Breast epithelium (tissue), 4 donors: ENCODE data around the gene SNRPA1. TPM values are rescaled to one million over a fixed set of nuclear protein-coding genes. Genes with fewer than 3 reads are reported as not detected.

ENCODE experiments used
- DNase-seq, 2 donors: peaks; one replicate each; pipeline ENCODE4 v3.0.0-alpha.2; 2019; ENCODE audit warnings: low spot score in 2 of 2
- H3K27ac ChIP-seq, 2 donors: fragments of 200-600 bp; sonication (generic) in 1 of 2; one replicate each; pipeline ENCODE4 v1.5.1; 2016 to 2019; ENCODE audit warnings: mild to moderate bottlenecking in 1 of 2
- H3K27me3 ChIP-seq, 2 donors: fragments of 200-600 bp; sonication (generic) in 1 of 2; one replicate each; pipeline versions ENCODE4 v1.5.1 to v1.6.0; 2017 to 2019; ENCODE audit warnings: control low read depth in 1 of 2, mild to moderate bottlenecking in 1 of 2
- H3K36me3 ChIP-seq: fragments of 200-600 bp; one replicate; pipeline ENCODE4 v1.5.1; 2019
- H3K4me1 ChIP-seq, 2 donors: fragments of 200-600 bp; sonication (generic); one replicate each; pipeline ENCODE4 v1.5.1; 2016 to 2019; ENCODE audit warnings: control low read depth in 1 of 2
- H3K4me3 ChIP-seq, 3 donors: fragments of 200-600 bp; sonication (generic); 1 replicate in 2 of 3; 2 replicates in 1 of 3; pipeline ENCODE4 v1.5.1; 2016 to 2019; ENCODE audit warnings: mild to moderate bottlenecking in 3 of 3, moderate library complexity in 2 of 3
- H3K9me3 ChIP-seq, 2 donors: fragments of 200-600 bp; sonication (generic) in 1 of 2; one replicate each; pipeline ENCODE4 v1.5.1; 2016 to 2019; ENCODE audit warnings: control low read depth in 1 of 2
- POLR2A ChIP-seq: fragments of 450-650 bp; IDR thresholded peaks from one replicate; pipeline ENCODE4 v1.6.1; 2016; ENCODE audit warnings: antibody characterized with exemption, mild to moderate bottlenecking, moderate library complexity
- POLR2AphosphoS5 ChIP-seq, 3 donors: sonication (generic); formaldehyde crosslinking; IDR thresholded peaks; one replicate each; pipeline ENCODE4 v1.6.1; 2017; ENCODE audit warnings: antibody characterized with exemption in 3 of 3
- intact Hi-C: fragments of 100-400 bp; cut with DNase I; formaldehyde crosslinking; loops from one replicate; pipeline ENCODE4 v1.15.1; 2023; ENCODE audit warnings: low total_unique reads
- total RNA-seq, 3 donors: library from RNA; depleted of rRNA; stranded (reverse); fragments of >200 nt; gene quantifications; one replicate each; pipeline ENCODE4 v1.1.0, GENCODE V29; 2016
- TF ChIP-seq, protein P1 (sequence below), 3 donors: fragments of 450-650 bp; IDR thresholded peaks; one replicate each; pipeline ENCODE4 v1.5.1; 2016 to 2017; ENCODE audit warnings: antibody characterized with exemption in 3 of 3, mild to moderate bottlenecking in 3 of 3, moderate library complexity in 3 of 3

The SNRPA1 gene
- total RNA-seq, 3 donors from 2014 or later = 26.4 to 51.1 (median 44.3) TPM

DNA sequence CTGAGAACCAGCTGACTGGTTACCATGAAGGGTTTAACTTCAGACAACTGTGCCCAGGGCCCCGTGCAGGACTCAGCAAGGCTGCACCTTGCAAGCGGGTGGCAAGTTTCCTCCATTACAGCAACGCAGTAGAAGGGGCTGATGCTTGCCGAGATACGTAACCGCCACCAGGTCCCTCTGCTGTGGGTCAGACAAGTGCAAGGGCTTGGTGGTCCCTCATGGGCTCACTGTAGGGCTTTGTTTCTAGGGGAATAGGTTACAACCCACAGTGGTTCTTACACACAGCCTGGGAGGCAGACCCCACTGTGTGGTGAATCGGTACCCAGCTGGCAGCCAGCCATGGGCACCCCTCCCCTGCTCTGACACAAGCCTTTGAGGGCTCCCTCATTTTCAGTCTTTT is 15.5 kb upstream of the SNRPA1 start:
- Histone ChIP-seq H3K4me3 (no peak overlapping the region), H3K27me3 (no peaks in the 10 kb centered on the region), H3K36me3 (no peaks in the 10 kb centered on the region), H3K9me3 (no peaks in the 10 kb centered on the region), H3K4me1 (no peaks in the 10 kb centered on the region), H3K27ac (no peak overlapping the region)
- no peak for TF ChIP-seq POLR2A
- TF ChIP-seq, protein P1, sequence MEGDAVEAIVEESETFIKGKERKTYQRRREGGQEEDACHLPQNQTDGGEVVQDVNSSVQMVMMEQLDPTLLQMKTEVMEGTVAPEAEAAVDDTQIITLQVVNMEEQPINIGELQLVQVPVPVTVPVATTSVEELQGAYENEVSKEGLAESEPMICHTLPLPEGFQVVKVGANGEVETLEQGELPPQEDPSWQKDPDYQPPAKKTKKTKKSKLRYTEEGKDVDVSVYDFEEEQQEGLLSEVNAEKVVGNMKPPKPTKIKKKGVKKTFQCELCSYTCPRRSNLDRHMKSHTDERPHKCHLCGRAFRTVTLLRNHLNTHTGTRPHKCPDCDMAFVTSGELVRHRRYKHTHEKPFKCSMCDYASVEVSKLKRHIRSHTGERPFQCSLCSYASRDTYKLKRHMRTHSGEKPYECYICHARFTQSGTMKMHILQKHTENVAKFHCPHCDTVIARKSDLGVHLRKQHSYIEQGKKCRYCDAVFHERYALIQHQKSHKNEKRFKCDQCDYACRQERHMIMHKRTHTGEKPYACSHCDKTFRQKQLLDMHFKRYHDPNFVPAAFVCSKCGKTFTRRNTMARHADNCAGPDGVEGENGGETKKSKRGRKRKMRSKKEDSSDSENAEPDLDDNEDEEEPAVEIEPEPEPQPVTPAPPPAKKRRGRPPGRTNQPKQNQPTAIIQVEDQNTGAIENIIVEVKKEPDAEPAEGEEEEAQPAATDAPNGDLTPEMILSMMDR (IDR thresholded peaks at IDR 0.05) = no peak
- no peak for TF ChIP-seq POLR2AphosphoS5 (IDR thresholded peaks at IDR 0.05)
- intact Hi-C loops = no loop called here
- no peak for DNase-seq

DNA sequence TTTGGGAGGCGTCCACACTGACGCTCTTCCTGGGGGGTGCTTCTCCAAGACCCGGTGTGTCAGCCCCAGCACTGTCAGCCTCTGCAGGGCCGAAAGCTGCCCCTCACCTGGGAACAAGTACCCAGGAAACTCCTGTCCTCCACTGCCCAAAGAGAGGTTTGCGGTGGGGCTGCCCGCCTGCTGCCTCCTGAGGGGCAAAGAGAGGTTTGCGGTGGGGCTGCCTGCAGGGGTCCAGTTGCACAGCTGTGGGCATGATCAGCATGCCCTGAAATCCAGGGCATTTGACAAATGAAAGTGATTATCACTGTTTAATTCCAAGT is 15.1 kb upstream of the SNRPA1 start:
- Histone ChIP-seq H3K27me3 (no peaks in the 10 kb centered on the region), H3K4me3 (no peak overlapping the region), H3K4me1 (no peaks in the 10 kb centered on the region), H3K9me3 (no peaks in the 10 kb centered on the region), H3K27ac (no peak overlapping the region), H3K36me3 (no peaks in the 10 kb centered on the region)
- intact Hi-C loops = no loop called here
- no peak for DNase-seq
- TF ChIP-seq POLR2A = no peak
- TF ChIP-seq, protein P1 (IDR thresholded peaks at IDR 0.05) = no peak
- no peak for TF ChIP-seq POLR2AphosphoS5 (IDR thresholded peaks at IDR 0.05)

DNA sequence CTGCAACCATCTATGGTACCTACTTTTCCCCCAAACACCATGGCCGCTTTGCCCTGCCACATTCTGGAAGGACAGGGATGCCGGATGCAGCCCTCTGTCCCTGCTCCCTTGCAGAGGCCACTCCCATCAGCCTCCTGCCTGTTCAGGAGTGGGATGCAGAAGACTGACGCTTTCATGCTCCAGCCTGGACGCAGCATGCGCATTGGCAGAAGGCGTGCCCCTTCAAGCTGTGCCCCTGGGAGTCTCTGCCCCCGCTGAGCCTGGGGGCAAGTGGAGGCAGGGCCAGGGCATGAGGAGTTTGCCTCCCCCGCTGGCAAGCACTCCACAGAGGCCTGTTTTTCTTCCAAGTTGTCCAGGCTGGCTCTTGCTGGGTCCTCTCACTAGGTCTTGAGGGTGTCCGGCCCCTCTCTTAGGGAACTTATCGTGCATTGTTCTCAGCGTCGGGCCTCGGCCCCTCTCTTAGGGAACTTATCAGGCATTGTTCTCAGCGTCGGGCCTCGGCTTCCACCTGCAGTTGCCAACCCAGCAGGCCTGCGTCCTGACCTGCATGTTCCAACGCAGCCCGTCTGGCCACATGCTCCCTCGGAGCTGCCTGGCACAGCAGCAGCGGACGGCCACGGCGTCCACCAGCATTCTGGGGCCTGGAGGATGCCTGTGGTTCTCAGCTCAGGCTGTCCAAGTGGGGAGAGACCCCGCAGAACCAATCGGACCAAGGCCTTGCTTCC is 14.6 kb upstream of the SNRPA1 start:
- H3K9me3 ChIP-seq = no peaks in the 10 kb centered on the region
- intact Hi-C loops = loop anchor here (10.0 kb wide), 1 partner anchor 335 kb away; no protein-coding TSS in a partner anchor
- TF ChIP-seq POLR2AphosphoS5 (IDR thresholded peaks at IDR 0.05) (no peak), POLR2A (no peak)
- TF ChIP-seq, protein P1 (IDR thresholded peaks at IDR 0.05) = no peak
- H3K4me3 ChIP-seq = no peak overlapping the region
- no peaks in the 10 kb centered on the region for H3K27me3 ChIP-seq
- H3K4me1 ChIP-seq = no peaks in the 10 kb centered on the region
- H3K27ac ChIP-seq = no peak overlapping the region
- DNase-seq = no peak
- H3K36me3 ChIP-seq = no peaks in the 10 kb centered on the region

DNA sequence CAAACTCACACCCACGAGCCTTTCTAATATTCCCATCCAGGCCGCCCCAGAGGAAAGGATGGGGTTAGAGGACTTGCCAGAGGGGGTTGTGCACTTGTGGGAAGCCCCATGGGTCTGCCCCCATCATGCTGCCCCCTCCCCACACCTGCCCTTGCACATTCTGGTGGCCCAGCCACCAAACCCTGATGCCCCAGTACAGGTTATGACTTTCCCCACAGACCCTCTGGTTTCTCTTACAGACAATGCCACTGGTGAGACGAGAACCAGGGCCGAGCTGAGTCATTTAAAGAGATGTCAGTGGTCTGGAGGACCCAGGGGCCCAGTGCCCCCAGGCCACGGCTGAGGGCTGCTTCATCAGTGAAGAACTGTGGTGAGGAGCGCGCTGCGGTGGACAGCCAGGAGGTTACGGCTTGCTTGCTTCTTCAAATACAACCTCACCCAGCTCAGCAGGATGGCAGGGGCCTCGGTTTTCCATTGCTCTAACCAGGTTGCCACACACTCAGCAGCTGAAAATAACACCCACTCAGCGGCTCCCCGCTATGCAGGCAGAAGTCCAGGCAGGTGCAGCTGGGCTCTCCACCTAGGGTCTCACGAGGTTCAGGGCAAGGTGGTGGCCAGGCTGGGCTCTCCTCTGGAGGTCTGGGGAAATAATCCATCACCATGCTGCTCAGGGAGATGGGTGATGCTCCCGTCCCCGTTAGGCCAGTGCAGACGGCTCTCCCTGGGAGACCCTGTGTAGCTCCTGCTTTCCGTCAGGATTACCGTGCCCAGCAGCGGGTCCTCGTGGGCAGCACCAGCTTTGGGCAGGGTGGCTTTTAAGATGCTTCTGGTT is 13.8 kb upstream of the SNRPA1 start:
- Histone ChIP-seq H3K27ac (no peak overlapping the region), H3K4me1 (no peaks in the 10 kb centered on the region), H3K36me3 (no peaks in the 10 kb centered on the region), H3K27me3 (no peaks in the 10 kb centered on the region), H3K9me3 (no peaks in the 10 kb centered on the region), H3K4me3 (no peak overlapping the region)
- no peak for DNase-seq
- TF ChIP-seq POLR2AphosphoS5 (IDR thresholded peaks at IDR 0.05) (no peak), POLR2A (no peak)
- TF ChIP-seq, protein P1 (IDR thresholded peaks at IDR 0.05) = no peak
- intact Hi-C loops = loop anchor here (10.0 kb wide), 1 partner anchor 336 kb away; no protein-coding TSS in a partner anchor
